ENCODE measurements around the gene SPECC1.
"Not testable (repeated sequence)": the region's sequence is repeated elsewhere in the genome, so short reads cannot be mapped to it uniquely, and the experiment has no call there.

Gene SPECC1

GRCh38 chr17:20281860-20282259 is 272.7 kb downstream of the SPECC1 start:
- DNase-seq: no peak

DNA sequence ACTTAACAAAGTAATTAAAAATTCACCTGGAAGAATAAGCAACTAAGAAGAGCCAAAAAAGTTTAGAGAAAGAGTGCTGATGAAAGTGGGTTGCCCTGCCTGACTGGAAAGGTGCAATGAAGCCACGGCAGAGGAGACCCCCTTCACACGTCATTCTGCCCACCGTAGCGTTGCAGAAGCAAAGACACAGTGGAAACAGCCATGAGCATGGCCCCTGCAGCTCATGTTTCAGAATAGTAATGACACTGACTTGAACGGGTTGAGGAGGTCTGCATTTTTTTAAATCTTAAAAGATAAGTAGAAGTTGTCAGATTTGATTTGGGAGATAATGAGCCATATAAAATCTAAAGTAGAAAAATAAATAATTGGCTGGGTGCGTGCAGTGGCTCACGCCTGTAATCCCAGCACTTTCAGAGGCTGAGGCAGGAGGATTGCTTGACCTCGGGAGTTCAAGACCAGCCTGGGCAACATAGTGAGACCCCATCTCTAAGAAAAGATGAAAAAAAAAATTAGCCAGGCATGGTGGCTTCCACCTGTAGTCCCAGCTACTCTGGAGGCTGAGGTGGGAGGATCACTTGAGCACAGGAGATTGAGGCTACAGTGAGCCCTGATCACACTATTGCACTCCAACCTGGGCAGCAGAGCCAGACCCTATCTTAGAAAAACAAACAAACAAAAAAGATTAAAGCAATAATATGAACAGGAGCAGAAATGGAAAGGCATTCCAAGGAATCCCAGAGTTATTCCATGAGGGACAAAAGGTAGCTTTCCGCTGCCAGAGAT is 273.6 kb downstream of the SPECC1 start:
- DNase-seq: no peak

DNA sequence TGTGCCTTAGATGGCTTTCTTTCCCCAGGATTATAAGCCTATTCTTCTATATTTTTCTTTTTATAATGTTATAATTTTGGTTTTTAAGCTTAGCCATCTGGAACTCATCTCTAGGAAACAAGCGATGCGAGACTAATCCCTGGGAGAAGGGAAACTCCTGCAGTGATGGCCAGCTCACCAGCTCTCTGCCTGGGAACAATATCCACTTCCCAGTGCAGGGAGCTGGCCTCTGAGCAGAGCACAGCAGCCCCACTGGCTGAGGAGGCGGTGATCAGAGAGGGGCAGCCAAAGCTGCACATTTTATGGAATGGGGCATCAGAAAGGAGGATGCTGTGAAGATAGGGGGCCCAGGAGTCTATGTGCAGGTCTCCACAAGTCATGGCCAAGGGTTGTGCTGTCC is 274.9 kb downstream of the SPECC1 start:
- no peak for DNase-seq

DNA sequence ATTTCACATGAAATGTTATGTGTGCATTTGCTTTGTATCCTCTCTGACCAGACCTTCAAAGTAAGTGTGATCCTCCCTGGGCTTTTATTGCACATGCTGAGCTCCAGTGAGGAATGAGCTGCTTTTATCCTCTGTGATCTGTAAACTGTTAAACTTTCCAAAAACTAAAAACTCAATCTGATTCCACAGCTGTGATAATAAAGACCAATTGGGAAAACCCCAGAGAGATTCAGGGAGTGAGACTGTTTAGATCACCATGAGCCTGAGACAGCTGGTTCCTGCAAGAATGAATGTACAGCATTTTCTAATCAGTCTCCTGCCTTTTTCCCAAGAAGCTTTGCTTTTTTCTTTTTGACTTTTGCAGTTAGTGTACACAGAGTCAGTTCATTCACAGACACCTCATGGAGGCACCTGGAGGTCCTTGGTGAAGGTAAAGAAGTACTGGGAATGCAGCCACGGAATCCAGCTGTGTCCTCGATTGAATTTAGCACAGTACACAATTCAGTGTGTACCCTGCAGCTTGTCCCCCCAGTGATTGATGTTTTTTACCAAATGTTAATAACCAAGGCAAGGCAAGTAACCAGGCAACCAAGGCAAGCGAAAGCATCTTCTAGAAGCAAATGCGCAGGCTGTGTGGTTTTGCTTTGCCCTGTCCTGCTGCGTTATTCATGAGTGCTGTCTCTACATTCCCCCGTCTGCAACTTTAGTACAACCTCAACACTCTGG is 275.6 kb downstream of the SPECC1 start:
- no peak for DNase-seq

GRCh38 chr17:20289984-20290383 is 280.8 kb downstream of the SPECC1 start:
- no peak for DNase-seq

- no peak for DNase-seq
Observed at GRCh38 chr17:20291853-20292252, 282.7 kb downstream of the SPECC1 start.

- no peak for DNase-seq
Observed at GRCh38 chr17:20293501-20293900, 284.3 kb downstream of the SPECC1 start.

DNA sequence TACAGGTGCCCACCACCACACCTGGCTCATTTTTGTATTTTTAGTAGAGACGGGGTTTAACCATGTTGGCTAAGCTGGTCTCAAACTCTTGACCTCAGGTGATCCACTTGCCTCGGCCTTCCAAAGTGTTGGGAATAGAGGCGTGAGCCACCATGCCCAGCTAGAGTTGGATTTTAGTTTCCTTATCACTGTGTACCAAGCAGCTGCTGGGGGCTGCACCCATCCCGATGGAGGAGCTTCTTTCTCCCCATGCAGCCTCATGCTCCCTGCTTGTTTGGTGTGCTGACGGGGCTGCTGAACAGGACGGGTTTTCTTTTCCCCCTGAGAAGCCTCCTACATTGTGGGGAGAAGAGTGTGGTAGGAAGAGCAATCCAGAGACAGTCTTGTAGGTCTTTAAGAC is 285.0 kb downstream of the SPECC1 start:
- DNase-seq: no peak

GRCh38 chr17:20299013-20299412 is 289.9 kb downstream of the SPECC1 start:
- DNase-seq: no peak

GRCh38 chr17:20300436-20300934 is 291.3 kb downstream of the SPECC1 start:
- no peak for DNase-seq

GRCh38 chr17:20302246-20302917 is 293.2 kb downstream of the SPECC1 start:
- no peak for DNase-seq

- no peak for DNase-seq
Observed at GRCh38 chr17:20304961-20305360, 295.8 kb downstream of the SPECC1 start.

- DNase-seq: no peak
Observed at GRCh38 chr17:20306924-20307323, 297.8 kb downstream of the SPECC1 start.

- DNase-seq: no peak
Observed at GRCh38 chr17:20307326-20307910, 298.3 kb downstream of the SPECC1 start.

DNA sequence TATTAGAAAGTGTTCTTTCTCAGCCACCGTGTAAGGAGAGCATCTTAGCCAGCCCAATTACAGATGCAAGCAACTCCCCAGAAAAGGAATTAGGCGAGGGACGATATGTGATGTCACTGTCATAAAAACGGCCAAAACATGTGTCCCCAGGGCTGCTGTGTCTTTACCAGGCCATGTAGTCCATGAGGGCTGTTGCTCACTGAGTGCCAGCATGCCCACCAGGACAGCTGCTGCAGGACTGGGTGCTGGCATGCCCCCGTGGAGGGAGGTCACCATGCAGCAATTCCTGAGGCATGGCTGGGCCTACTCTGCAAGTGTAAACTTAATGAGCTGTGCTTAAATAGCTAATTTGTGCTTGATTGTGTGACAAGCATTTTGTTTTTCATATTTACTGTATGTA is 301.3 kb downstream of the SPECC1 start:
- DNase-seq: no peak

- no peak for DNase-seq
Observed at GRCh38 chr17:20313306-20313705, 304.1 kb downstream of the SPECC1 start.

DNA sequence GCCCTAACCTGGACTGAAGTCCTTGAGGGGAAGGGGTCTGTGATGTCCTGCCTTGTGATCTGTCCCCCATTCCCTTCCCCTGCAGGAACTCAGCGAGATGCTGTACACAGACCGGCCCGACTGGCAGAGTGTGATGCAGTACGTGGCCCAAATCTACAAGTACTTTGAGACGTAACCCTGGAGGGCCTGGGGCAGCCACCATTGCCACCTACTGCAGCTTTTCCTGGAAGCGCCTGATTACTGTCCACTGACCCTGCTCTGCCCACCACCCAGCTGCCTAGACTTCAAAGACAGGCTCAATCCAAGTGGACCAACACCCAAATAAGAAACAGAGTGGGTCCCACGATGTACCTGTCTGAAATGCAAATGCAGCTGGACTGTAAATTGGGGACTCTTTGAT is 304.7 kb downstream of the SPECC1 start:
- DNase-seq: no peak

DNA sequence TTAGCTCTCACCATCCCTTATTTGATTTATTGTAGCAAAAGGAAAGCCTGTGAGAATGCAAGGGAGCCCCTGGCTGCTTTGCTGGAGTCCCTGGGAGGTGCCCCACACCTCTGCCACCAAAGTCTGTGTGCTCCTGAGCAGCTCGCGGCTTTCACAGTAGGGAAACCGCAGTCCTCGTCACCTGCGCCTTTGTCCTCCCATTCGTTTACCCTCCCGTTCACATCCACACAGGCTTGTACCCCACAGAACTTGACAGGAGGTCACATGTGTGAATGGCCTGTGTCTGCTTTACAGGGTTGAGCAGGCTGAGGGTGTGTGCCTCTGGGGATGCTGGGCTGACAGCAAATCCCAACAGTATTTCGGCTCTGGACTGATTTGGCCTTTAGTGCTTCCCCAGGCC is 305.7 kb downstream of the SPECC1 start:
- no peak for DNase-seq

- no peak for DNase-seq
Observed at GRCh38 chr17:20315311-20315710, 306.2 kb downstream of the SPECC1 start.

- DNase-seq: no peak
Observed at GRCh38 chr17:20315821-20316220, 306.7 kb downstream of the SPECC1 start.

GRCh38 chr17:20320535-20321229 is 311.5 kb downstream of the SPECC1 start:
- not testable (repeated sequence) for DNase-seq

DNA sequence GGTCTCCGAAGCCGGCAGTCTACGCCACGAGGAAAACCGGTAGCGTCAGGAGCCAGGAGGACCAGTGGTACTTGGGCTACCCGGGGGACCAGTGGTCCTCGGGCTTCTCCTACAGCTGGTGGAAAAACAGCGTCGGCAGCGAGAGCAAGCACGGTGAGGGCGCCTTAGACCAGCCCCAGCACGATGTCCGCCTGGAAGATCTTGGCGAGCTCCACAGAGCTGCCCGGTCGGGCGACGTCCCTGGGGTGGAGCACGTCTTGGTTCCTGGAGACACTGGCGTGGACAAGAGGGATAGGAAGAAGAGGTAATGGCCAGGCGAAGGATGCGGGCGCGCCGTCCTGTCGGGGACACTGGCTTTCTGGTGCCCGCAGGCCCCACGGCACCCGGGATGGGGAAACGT is 312.2 kb downstream of the SPECC1 start:
- DNase-seq: not testable (repeated sequence)

- not testable (repeated sequence) for DNase-seq
Observed at GRCh38 chr17:20327739-20328138, 318.6 kb downstream of the SPECC1 start.

All from NCI-H2029 treated with DMSO at 0.1 percent for 48 hours (cell line).